CD4-positive, alpha-beta T cell treated with Interleukin-12 subunit alpha and Interleukin-12 subunit beta, for 1 hour (primary cell): ENCODE results near the gene TMEM164.
"Not testable (repeated sequence)": the region's sequence is repeated elsewhere in the genome, so short reads cannot be mapped to it uniquely, and the experiment has no call there.

ENCODE experiments used
- DNase-seq: peaks from one replicate; pipeline ENCODE4 v3.0.0-alpha.2; 2020

Gene TMEM164

DNA sequence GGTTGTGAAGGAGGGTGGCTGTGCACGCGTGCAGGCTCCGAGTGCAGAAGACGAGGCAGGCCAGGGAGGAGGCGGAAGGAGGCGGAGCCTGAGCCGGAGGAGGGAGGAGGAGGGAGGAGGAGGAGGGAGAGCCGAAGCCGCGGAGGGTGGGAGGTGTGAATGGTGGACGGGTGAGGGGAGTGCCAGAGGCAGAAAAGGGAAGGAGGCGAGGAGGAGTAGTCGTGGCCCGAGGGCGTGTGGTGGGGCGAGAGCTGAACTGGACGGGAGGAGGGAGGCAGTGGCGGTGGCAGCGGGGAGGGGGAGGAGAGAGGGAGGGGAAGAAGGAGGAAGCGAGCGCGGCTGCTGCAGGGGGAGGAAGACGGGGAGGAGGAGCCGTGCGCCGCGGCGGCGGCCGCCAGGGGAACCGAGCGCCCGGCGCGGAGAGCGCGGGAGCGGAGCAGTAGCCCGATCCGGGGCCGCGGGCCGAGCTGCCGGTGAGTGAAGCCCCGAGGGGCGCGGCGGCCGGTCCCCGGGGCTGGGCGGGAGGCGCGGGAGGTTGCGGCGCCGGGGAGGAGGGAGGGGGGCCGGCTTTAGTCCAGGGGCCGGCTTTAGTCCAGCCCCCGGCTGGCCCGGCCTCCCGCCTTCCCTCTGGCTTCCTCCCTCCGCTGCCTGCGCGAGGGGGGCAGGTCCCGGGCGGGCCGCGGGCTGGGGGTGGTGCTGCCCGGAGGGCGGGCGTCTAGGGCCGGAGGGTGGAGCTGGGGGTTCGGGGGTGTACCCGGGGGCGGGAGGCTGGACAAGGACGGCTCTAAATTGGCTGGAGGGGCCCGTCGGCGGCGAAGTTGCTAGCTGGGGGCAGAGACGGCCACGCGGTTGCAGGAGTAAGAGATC, at the start of gene TMEM164:
Gene TMEM164 (plus strand): TSS at position 815 of the 867 bp plus-strand sequence. CDS start 661 bp downstream, outside the sequence.
- DNase-seq = peak; percentile 86

DNA sequence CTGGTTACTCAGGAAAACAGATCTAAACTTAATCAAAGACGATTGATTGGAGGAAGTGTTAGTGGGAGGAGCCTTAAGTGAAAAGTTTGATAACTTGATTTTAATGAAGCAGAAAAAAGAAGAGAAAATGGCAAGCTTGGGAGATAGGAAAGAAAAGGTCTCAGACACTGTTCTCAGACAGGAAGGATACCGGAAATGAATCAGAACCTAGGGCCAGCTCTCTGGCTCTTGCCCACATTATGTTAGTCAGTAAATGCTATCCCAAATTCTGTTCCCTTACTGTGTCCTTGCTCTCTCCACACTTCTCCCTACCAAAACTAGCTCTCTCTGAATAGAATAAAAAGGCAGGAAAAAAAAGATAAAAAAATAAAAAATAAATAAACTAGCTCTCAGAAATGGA, 48.6 kb upstream of the TMEM164 start:
- no peak for DNase-seq

DNA sequence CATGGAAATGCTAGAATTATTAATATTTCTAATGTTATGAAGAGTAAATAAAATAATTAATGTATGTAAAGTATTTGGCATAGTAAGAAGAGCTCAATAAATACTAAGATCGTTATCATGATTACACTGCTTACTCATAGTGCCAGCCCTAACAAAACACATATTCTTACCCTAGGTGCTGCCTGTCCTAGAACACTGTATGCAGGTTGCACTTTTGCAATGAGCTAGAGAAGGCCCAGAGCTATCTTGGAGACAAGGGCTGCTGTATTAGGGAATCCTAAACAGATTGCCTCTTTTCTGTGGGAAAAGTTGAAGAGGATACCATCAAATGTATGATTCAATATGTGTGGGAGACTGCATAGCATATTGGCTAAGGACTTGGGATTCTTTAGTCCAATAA, 48.0 kb upstream of the TMEM164 start:
- DNase-seq = no peak

DNA sequence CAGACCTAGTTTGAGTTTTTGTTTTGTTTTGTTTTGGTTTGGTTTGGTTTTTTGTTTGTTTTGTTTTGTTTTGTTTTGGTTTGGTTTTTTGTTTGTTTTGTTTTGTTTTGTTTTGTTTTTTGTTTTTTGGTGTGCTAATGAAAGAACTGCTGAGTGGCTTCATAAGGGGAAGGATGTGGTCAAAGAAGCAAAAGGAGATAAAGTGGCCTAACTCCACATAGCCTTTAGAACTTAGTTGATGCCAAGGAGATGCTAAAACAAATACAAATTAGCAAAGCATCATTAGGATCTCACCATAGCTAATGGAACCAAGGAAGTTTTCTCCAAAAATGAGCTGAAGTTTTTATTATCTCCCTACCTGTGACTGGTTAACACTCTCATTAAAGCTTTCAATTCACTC, 44.6 kb upstream of the TMEM164 start:
- DNase-seq = no peak

DNA sequence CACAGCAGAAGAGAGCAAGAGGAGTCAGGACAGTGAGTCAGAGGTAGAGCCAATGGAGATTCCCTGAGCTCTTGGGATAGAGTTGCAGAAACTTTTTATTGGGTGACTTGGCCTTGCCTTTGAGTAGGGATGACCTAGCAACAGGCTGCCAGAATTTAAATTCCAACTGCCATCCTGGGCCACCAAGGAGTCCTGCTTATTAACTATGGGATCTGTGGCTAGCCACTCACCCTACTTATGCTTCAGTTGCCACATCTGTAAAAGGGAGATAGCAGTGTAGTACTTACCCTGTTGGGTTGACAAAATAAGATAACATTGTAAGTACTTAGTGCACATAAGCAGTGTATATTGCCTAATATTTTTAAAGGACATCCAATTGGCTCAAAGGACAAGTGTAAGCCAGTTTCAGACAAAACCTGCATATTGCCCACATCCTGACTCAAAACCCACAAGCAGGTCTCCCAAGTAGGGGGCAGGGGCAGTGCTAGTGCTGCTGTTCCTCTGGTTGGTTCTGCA, 43.5 kb upstream of the TMEM164 start:
- DNase-seq = no peak

DNA sequence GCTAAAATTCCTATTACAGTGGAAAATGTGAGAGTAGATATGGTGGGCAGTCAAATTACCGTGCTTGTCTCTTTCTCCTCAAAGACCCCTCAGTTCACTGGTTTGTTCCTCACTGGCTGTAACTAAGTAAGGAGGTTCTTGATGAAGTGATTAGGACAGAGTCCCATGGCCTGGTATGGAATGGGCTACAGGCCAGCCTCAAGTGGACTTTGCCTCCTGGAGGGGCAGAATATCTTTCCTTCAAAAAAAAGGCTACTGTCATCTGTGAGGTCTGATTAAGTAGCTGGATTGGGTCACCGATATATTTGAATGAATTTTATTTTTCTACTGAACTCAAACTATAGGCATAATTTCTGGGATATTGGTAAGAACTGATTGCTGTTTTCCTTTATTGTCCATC, 38.5 kb upstream of the TMEM164 start:
- DNase-seq = no peak

DNA sequence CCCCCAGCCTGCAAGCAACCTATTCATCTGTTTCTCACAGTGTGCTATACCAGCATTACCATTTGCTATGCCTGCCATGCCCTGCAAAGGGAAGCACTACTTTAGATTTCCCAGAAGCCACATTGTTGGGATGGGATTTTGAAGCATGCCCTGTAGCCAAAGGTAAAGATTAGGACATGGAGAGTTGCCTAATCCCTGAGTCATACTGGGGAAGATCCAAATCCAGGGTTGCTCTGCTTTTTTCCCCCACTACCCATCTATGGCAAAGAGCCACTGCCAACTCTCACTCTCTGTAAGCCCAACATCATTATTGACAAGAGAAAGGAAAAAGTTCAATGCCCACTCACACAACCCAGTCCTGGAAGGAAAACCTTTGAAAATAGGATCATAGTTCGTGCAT, 36.7 kb upstream of the TMEM164 start:
- DNase-seq = no peak

DNA sequence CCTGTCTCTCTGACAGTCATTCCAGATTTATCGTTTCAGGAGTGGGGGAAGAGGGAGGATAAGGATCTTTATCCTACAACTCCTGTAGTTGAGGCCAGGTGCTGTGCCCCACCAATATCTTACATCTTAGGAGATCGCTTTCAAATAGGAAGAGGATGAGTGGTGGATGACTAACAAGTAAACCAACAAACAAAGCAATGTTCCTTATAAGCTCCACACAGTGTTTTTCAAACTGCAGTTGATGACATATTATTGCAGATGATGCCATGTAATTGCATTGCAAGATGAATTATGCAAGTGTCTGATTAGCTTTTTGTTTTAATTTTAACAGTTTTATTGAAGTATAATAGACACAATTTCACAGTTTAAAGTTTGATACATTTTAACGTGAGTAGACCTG, 35.8 kb upstream of the TMEM164 start:
- DNase-seq = no peak

DNA sequence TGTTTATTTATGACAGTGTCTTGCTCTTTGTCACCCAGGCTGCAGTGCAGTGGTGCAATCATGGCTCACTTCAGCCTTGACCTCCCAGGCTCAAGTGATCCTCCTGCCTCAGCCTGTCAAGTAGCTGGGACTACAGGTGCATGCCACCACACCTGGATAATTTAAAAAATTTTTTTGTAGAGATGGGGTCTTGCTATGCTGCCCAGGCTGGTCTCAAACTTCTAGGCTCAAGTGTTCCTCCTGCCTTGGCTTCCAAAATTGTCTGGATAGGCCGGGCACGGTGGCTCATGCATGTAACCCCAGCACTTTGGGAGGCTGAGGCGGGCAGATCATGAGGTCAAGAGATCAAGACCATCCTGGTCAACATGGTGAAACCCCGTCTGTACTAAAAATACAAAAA, 32.1 kb upstream of the TMEM164 start:
- DNase-seq = not testable (repeated sequence)

DNA sequence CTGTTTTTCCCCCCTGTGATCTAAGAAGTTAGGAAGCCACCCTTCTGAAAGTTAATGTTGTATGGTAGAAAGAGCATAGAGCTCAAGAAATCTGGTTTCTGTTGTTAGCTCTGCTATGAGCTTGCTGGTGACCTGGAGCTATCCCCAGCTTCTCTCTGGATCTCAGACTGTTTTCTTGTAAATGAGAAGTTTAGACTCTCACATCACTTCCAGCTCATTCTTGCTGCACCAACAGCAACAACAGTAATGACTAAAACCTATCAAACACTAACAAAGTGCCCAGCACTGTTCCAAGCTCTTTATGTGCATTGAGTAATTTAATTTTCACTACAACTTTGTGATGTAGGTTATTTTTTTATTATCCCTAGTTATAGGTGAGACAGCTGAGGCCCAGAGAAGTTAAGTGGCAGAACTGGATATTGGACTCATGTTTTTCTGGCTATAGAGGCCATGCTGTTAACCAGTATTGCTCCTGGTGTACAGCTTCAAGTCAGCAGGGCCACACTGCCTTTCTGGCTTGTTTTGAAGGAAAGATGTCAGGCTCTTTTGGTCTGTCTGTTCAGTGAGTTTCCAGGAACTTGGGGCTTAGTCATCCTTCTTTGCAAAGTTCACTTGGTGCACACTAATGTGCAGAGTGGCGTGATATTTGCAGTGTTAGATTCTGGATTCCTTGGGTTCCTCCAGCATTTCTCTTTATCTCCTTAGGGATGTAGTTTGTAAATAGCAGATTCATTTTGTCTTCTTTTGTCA, 27.8 kb upstream of the TMEM164 start:
- DNase-seq = no peak

DNA sequence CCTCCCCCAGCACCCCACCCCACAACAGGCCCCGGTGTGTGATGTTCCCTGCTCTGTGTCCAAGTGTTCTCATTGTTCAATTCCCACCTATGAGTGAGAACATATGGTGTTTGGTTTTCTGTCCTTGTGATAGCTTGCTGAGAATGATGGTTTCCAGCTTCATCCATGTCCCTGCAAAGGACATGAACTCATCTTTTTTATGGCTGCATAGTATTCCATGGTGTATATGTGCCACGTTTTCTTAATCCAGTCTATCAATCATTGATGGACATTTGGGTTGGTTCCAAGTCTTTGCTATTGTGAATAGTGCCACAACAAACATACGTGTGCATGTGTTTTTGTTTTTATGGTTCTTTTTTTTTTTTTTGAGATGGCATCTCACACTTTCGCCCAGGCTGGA, 17.7 kb upstream of the TMEM164 start:
- not testable (repeated sequence) for DNase-seq

DNA sequence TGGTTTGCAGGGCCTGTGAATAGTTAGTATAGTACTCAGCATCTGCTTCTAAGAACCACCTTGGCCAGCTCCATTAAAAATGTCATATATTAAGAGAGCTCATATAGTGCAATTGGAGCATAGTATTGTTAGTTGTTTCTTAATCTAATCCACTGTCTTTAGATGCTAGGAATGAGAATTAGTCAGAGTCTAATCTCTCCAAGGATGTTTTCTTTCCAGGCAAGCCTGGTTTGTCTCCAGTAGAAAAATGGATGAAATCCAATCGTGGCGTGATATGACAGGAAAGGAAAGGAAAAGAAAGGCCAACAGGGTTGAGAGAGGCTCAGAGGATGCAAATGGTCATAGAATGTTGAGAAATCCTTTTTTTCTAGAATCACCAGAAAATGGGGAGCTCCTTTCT, 15.0 kb upstream of the TMEM164 start:
- DNase-seq = no peak

DNA sequence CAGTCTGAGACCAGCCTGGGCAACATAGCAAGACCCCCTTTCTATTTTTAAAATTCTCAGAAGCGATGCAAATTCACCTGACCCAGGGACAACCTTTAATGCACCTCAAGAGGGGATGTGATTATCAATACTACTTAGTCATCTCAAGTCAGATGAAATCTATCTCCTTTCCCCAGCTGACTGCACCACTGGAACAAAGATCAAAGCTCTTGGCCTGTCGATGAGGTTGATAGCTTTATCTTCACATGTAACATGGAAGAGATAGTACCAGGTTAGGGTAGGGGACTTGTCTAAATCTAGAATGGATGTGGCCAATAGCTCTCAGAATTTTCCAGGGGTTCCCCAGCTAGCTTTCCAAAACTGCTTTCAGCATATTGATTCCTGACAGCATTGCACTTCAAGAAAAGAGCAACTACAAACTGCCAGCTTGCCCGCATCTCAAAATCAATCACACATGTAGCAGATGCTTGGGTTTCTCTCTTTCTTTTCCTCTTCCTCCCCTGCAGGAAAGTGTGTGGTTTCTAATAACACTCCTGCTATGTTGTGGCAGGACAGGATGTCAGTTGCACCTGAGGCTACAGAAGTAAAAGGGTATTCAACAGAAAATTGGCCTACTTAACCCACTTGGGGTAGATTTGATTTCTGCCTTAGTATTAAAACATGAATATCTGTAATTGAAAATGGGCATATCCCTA, 12.2 kb upstream of the TMEM164 start:
- DNase-seq = peak; percentile 8

DNA sequence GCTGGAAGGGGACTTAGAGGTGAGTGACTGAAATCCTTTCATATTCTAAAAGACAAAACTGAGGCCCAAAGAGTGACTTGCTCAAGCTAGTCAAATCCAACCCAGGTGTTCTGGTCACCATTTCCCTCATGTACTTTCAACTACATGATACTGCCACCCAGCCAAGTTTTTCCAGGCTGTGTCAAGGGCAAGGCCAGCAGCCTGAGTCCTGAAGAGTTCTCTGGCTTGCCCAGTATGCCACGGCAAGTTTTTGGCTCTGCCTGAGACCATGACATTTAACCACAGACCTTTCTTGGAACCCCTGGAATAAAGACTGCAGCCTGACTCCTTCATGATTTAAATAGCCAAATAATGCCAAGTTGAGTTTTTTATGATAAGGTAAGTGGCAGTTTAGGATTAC, 10.7 kb upstream of the TMEM164 start:
- DNase-seq = no peak

DNA sequence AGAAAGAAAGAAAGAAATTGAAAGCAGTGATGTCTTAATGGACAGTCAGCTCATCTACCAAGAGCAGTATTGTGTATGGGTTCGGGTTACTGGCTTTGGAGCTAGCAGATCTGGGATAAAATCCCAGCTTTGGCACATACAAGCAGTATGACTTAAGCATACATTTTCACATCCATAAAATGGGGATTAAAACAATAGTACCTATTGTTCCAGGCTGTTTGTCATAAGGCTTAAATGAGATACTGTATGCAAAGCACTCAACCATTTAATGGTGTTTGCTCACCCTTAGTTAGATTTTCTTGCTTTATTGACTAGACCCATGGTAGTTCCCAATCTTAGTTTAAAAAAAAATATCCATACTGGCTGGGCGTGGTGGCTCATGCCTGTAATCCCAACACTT, 7.8 kb upstream of the TMEM164 start:
- no peak for DNase-seq

DNA sequence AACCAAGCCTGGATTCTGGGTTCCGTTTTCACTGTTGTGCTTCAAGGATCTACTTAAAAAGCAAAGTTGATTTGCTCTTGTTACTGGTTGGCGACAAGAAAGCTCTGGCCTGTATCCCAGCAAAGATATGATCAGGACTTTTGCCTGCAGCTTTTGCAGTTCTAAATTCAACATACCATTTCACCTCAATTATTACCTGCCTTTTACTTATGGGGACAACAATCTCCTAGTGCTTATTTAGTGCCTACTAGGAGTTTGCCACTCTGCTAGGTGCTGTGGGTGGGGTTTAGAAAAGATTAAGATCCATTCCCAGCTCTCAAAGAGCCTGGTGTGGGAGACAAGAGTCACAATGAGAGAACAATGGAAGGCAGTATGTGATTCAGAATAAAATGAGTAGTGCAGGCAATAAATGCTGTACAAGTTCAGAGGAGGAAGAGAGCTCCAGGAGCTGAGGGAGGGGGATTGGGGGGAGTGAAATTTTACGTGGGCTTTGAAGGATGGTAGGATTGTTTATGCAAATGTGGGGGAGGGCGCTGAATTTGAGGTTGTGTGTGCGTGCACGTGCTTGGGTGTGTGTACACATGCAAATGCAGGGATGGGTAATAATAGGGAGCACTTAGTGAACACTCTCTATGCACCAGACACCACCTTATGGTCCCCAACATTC, 5.0 kb upstream of the TMEM164 start:
- DNase-seq = no peak

DNA sequence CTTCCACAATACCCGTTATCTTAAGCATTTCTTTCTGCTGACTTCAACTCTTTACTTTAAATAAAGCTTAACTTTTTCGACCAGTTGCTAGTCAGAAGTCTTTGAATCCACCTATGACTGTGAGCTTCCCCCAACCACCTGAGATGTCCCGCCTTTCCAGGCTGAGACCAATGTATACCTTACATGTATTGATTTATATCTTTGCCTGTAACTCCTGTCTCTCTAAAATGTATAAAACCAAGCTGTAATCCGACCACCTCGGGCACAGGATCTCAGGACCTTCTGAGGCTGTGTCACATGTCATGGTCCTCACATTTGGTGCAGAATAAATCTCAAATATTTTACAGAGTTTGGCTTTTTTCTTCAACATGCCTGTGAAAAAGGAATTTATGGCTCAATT, 2.9 kb upstream of the TMEM164 start:
- no peak for DNase-seq

DNA sequence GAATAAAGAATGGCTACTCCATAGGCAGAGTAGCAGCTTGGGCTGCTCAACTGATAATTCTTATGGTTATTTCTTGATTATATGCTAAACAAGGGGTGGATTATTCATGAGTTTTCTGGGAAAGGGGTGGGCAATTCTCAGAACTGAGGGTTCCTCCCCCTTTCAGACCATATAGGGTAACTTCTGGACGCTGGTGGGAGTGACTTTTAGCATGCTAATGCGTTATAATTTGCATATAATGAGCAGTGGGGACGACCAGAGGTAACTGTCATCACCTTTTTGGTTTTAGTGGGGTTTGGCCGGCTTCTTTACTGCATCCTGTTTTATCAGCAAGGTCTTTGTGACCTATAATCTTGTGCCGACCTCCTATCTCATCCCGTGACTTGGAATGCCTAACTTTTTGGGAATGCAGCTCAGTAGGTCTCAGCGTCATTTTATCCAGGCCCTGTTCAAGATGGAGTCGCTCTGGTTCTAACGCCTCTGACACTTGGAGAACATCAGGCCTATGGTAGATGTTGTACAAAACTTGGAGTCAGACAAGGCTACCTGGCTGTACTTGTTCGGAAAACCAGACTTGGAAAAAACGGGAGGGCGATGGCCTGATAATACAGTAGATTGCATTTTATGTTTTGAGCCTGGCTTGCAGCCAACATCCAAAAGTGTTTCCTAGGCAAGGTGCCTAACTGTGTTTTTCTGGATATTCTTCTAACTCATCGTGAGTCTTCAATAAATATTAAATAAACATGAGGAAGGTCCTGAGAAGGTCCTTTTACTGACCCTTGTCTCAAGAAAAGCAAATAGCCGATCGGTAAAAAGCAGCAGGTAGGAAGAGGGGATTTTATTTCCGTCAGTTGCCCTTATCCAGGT, 1.8 kb upstream of the TMEM164 start:
- no peak for DNase-seq

DNA sequence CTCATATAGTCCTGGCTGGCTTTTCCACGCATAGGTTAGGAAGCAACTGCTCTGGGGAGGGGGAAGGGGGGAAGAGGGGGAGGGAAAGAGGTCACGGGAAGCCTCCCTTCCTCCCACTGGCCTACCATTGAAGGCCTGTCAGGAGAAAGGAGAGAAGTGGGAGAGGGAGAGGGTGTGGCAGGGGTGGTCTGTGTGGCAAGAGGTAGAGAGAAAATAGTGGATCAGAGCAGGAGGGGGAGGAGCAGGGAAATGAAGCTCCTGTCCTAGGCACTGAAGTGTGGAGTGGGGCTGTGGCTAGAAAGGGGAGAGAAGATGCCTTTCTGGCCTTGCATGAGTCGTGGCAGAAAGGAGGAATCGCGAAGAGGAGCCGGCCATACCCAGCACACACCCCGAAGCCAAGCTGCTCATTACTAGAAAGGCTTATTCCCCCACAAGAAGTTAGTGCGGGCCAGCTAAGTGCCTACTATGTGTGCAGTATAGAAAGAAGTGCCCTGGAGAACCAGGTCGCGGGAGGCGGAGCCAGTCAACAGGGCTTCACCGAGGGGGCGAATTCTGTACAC, 1.1 kb upstream of the TMEM164 start:
- no peak for DNase-seq

DNA sequence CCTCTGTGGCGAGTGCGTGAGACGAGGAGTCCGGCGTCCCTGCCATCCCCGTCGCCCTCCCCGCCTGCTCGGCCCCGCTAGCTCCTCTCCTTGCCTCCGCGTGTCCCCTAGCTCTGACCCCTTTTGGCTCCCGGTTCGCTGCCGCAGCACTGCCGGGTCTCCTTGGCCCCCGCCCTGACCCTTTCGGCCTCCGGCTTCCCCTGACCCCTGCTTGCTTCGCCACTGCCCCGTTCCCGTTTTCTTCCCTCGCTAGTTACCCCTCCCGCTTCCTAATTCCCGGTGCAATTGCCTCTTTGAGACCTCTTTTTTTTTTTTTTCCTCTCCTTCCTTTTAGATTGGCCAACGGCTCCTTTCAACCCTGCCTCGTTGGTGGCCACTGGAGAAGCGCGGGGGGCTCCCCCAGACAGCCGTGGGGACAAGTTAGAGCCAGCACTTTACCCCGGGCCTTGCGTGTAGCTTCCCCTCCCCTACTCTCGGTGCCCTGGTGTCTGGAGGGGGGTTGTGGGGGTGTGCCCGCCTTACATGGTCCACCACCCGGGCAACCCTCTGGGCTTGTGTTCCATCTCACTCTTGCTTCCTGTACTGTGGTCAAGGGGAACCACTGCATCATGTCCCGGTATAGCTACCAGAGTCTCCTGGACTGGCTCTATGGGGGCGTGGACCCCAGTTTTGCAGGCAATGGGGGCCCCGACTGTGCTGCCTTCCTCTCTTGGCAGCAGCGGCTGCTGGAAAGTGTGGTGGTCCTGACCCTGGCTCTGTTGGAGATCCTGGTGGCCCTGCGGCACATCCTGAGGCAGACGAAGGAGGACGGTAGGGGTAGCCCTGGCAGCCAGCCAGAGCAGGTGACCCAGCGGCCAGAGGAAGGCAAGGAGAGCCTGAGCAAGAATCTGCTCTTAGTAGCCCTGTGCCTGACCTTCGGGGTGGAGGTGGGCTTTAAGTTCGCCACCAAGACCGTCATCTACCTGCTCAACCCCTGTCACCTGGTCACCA, 548 bp downstream of the TMEM164 start:
- peak; percentile 1 for DNase-seq
